GM20431 (cell line): ENCODE results near the gene TIGAR.

Experiments used
- in situ Hi-C: fragments of 300-500 bp; cut with MseI, MboI; formaldehyde crosslinking; loops from one replicate; pipeline ENCODE4 v1.15.0; 2020; ENCODE audit warnings: low sequenced_read_pairs; ENCODE audit not compliant: unreplicated experiment

The TIGAR gene

GRCh38 chr12:4320853-4321701 lies at the start of gene TIGAR:
Gene TIGAR, plus strand, starts transcription at chr12:4321213. Its CDS starts 59 bp downstream, at chr12:4321272.
- in situ Hi-C loops: no loop called here

DNA sequence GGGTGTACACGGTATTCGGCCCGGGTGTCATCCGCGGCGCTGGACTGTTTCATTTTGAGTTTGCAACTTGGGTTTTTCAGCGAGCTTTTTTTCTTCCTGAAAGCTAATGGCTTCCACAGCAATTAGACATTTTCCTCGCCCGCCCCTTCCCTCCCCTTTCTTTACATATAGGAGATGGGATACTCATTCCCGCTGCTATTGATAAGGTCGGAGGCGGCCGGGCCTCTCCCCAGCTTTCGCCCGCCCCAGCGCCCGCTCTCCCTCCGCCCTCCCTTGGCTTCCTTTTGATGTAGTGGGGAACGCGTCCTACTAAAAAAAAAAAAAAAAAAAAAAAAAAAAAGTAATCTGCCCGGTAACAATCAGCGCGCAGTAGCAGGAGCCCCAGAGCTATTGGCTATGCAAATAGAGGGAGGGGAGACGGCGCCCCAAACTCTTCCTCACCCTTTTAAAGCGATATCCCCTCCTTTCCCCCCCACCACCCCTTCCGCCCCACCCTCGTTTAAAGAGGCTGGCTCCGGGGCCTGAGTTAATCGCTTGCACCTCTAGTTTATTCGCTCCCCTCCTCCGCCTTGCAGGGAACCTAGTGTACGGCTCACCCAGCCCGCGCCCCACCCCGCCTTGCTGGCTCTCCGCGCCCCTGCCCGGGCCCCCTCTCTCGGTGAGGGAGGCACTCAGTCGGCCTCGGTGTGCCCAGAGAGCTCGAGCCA lies 49.1 kb upstream of the TIGAR start:
- in situ Hi-C loops: no loop called here

- in situ Hi-C loops: no loop called here
These were observed 48.4 kb upstream of the TIGAR start for GRCh38 chr12:4272424-4273272.

GRCh38 chr12:4273273-4273651 lies 47.8 kb upstream of the TIGAR start:
- in situ Hi-C loops: no loop called here

- in situ Hi-C loops: no loop called here
These were observed 47.2 kb upstream of the TIGAR start, which contains the start of gene CCND2 for GRCh38 chr12:4273652-4274395. Gene CCND2, plus strand, starts transcription at chr12:4273762. Its CDS starts 279 bp downstream, at chr12:4274041.

GRCh38 chr12:4274396-4275015 lies 46.5 kb upstream of the TIGAR start:
- in situ Hi-C loops: loop anchor here (25.0 kb wide), 1 partner anchor 162 kb away; no protein-coding TSS in a partner anchor

DNA sequence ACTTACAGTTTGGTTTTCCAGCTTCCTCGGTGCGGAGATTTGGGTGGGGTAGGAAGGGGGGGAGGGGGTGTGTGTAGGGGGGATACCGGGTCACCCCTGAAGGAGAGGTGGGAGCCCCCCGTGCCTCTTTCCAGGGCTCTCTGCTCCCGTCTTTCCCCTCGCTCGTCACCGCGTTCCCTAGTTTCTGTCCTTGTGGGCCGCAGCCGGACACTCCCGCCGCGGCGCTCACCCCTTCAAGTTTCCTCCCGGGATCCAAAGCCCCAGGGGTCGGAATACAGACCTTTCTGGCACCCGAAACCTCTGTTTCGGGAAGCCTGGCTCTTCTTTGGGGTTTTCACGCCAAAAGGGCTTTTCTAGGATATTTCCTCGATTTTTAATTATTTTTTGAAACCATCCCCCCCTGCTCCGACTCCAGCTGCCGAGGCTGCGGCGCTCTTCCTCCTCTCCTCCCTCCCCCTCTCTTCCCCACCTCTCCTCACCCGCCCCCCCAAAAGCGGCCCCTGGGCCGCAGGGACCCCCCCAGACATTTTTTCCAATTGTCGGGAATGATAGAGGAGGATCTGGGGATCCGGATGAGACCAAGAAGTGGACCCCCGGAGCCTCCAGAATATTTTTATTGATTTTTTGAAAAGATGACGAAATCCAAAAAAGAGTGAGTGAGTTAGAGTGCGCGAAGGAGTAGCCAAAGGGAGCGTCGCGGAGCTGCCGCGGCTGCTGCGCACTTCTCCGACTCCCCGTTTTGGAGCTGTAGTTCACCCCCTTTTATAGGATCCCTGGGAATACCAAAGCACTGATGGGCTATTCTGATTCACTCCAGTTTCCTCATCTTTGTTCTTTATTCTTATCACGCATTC lies 45.8 kb upstream of the TIGAR start:
- in situ Hi-C loops: loop anchor here (25.0 kb wide), 1 partner anchor 163 kb away; no protein-coding TSS in a partner anchor

DNA sequence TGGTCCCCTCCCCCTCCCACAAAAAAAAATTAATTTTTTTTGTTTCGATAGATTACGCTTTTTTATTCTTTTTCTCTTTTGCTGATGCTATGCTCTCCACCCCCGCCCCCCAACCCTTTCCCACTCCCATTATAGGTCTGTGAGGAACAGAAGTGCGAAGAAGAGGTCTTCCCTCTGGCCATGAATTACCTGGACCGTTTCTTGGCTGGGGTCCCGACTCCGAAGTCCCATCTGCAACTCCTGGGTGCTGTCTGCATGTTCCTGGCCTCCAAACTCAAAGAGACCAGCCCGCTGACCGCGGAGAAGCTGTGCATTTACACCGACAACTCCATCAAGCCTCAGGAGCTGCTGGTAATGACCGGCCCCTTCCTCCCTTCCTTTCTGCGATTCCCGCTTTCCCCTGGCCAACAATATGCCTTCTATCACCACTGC lies 45.1 kb upstream of the TIGAR start:
- in situ Hi-C loops: loop anchor here (25.0 kb wide), 1 partner anchor 164 kb away; no protein-coding TSS in a partner anchor

DNA sequence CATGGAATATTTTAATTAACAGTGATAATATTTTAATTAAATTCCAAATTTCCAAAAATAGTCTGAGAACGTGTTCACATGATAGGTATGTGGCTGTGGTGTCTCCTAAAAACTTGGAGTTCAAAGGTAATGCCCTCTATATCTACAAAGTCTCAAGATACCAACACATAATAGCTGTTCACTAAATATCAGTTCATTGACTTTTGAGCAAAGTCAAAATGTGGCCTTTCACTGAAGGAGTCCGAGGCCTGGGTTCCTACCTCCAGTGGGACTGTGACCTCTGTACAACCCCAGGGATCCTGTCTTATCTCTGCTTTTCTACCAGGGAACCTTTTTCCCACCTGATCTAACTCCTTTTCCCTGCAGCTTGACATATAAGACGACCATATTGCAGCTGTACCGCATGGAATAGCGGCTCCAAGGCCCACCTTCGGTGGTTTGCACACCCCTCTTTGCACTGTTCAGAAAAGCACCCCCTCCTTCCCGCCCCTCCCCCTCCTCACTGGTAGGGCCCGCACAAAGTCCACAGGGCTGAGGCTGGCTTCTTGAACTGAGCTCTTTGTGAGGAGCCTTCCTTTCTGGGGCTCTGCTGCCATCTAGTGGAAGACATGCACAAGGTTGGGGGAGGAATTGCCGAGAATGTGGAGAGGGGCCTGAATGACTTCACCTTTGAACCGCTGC lies 44.3 kb upstream of the TIGAR start:
- in situ Hi-C loops: loop anchor here (25.0 kb wide), 1 partner anchor 164 kb away; no protein-coding TSS in a partner anchor

GRCh38 chr12:4277205-4277543 lies 43.8 kb upstream of the TIGAR start:
- in situ Hi-C loops: loop anchor here (25.0 kb wide), 1 partner anchor 165 kb away; no protein-coding TSS in a partner anchor

- in situ Hi-C loops: loop anchor here (25.0 kb wide), 1 partner anchor 166 kb away; no protein-coding TSS in a partner anchor
These were observed 43.2 kb upstream of the TIGAR start for GRCh38 chr12:4277857-4278256.

- in situ Hi-C loops: loop anchor here (25.0 kb wide), 1 partner anchor 166 kb away; no protein-coding TSS in a partner anchor
These were observed 42.5 kb upstream of the TIGAR start for GRCh38 chr12:4278329-4279197.

GRCh38 chr12:4279198-4279690 lies 41.8 kb upstream of the TIGAR start:
- in situ Hi-C loops: loop anchor here (25.0 kb wide), 1 partner anchor 167 kb away; no protein-coding TSS in a partner anchor

- in situ Hi-C loops: loop anchor here (10.0 to 25.0 kb wide), 2 partner anchors 168 to 286 kb away; no protein-coding TSS in a partner anchor
These were observed 40.5 kb upstream of the TIGAR start for GRCh38 chr12:4280351-4281163.

DNA sequence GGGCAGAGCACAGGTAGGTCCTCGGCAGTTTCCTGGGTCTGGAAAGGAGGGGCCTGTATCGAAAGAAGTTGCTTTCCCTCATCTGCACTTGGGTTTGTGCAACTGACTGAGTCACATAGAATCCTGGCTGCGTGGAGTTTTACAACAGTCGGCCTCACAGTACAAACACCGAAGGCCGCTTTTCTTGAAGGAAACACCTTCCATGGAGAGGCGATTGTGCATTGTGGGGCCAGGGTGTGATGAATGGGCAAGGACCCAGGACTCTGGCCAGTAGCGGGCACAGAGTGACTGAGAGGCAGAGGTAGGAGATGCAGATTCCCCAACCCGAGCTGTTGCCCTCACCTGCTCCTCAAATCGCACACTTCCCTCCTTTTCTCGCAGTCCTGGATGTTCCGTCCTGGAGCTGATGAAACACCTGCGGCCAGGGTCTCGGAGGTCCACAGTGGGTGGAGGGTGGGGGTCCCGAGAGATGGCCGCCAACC lies 39.8 kb upstream of the TIGAR start:
- in situ Hi-C loops: loop anchor here (10.0 to 25.0 kb wide), 2 partner anchors 169 to 286 kb away; no protein-coding TSS in a partner anchor
